DMS 273 (cell line): ENCODE data around the gene CYRIA.

Source experiments
- DNase-seq: peaks from one replicate; lab custom pipeline; 2025; ENCODE audit not compliant: unreplicated experiment; lab: John Stamatoyannopoulos, UW

Gene CYRIA

GRCh38 chr2:16652296-16653082 lies 13.1 kb downstream of the CYRIA start:
- DNase-seq, result no peak

- no peak for DNase-seq
These were observed 15.1 kb downstream of the CYRIA start for GRCh38 chr2:16650287-16651249.

- no peak for DNase-seq
These were observed 16.0 kb downstream of the CYRIA start for GRCh38 chr2:16649353-16650286.

- DNase-seq, result no peak
These were observed 17.5 kb downstream of the CYRIA start for GRCh38 chr2:16647992-16648617.

- DNase-seq, result no peak
These were observed 19.7 kb downstream of the CYRIA start for GRCh38 chr2:16645775-16646559.

- DNase-seq, result no peak
These were observed 20.5 kb downstream of the CYRIA start for GRCh38 chr2:16645088-16645487.

- no peak for DNase-seq
These were observed 21.3 kb downstream of the CYRIA start for GRCh38 chr2:16644221-16644925.

- DNase-seq, result no peak
These were observed 22.5 kb downstream of the CYRIA start for GRCh38 chr2:16643099-16643498.

- no peak for DNase-seq
These were observed 23.5 kb downstream of the CYRIA start for GRCh38 chr2:16642088-16642487.

- DNase-seq, result no peak
These were observed 24.1 kb downstream of the CYRIA start for GRCh38 chr2:16641509-16641908.

GRCh38 chr2:16640867-16641266 lies 24.8 kb downstream of the CYRIA start:
- no peak for DNase-seq

- DNase-seq, result no peak
These were observed 25.5 kb downstream of the CYRIA start for GRCh38 chr2:16640001-16640700.

- DNase-seq, result no peak
These were observed 26.2 kb downstream of the CYRIA start for GRCh38 chr2:16639431-16639830.

GRCh38 chr2:16638946-16639345 lies 26.7 kb downstream of the CYRIA start:
- no peak for DNase-seq

GRCh38 chr2:16637304-16637703 lies 28.3 kb downstream of the CYRIA start:
- no peak for DNase-seq

- DNase-seq, result no peak
These were observed 29.6 kb downstream of the CYRIA start for GRCh38 chr2:16635791-16636699.
